CD4-positive, alpha-beta T cell (primary cell): ENCODE measurements around the gene PHF12. TPM values are rescaled to one million over a fixed set of nuclear protein-coding genes. Genes with fewer than 3 reads are reported as not detected.

ENCODE experiments used
- ATAC-seq: fragments of 200-7000 bp; cut with Tn5 transposase; one replicate; pipeline ENCODE4 v1.10.0; 2022; ENCODE audit warnings: mild to moderate bottlenecking; ENCODE audit not compliant: poor library complexity
- CTCF ChIA-PET: fragments of 350-600 bp; sonication (Branson Sonifier 250); formaldehyde crosslinking; loops from one replicate; lab custom pipeline; 2021; ENCODE audit warnings: antibody characterized with exemption, inconsistent platforms; lab: Charles Lee
- POLR2A ChIA-PET: fragments of 350-600 bp; sonication (Branson Sonifier 250); formaldehyde crosslinking; loops from one replicate; lab custom pipeline; 2021; ENCODE audit warnings: antibody characterized with exemption, inconsistent platforms; lab: Charles Lee
- DNase-seq, 14 experiments: peaks; one replicate each; pipeline ENCODE4 v3.0.0-alpha.2; 2013 to 2020; ENCODE audit warnings: mixed read lengths in 2 of 14
- H3K27ac ChIP-seq, 2 donors: one replicate each; pipeline versions ENCODE4 v1.5.1 to v1.7.0; 2013; ENCODE audit warnings: low read length in 2 of 2, low read depth in 1 of 2, mild to moderate bottlenecking in 1 of 2
- H3K27me3 ChIP-seq, 2 experiments: 1 replicate in 1 of 2; 2 replicates in 1 of 2; pipeline versions ENCODE4 v1.6.1 to v1.7.0; 2013; ENCODE audit warnings: low read length in 2 of 2, control low read depth in 1 of 2, mild to moderate bottlenecking in 1 of 2, moderate library complexity in 1 of 2; ENCODE audit not compliant: insufficient read depth in 2 of 2, control insufficient read depth in 1 of 2
- H3K36me3 ChIP-seq: one replicate; pipeline ENCODE4 v1.6.1; 2013; ENCODE audit warnings: low read length, control low read depth; ENCODE audit not compliant: insufficient read depth
- H3K4me1 ChIP-seq: one replicate; pipeline ENCODE4 v1.6.1; 2013; ENCODE audit warnings: low read length, control low read depth; ENCODE audit not compliant: insufficient read depth
- H3K4me3 ChIP-seq: one replicate; pipeline ENCODE4 v1.5.1; 2013; ENCODE audit warnings: mild to moderate bottlenecking, low read length, moderate library complexity
- H3K9me3 ChIP-seq, 2 experiments: 1 replicate in 1 of 2; 2 replicates in 1 of 2; pipeline versions ENCODE4 v1.6.1 to v1.7.0; 2013; ENCODE audit warnings: low read length in 2 of 2, mild to moderate bottlenecking in 2 of 2, control low read depth in 1 of 2, moderate library complexity in 1 of 2; ENCODE audit not compliant: control insufficient read depth in 1 of 2, insufficient read depth in 1 of 2
- H3K27ac Mint-ChIP-seq: one replicate; pipeline ENCODE4 v1.8.0; 2020; ENCODE audit warnings: mixed read lengths
- H3K27me3 Mint-ChIP-seq: one replicate; pipeline ENCODE4 v1.8.0; 2021; ENCODE audit warnings: mixed read lengths
- H3K36me3 Mint-ChIP-seq: one replicate; pipeline ENCODE4 v1.8.0; 2021; ENCODE audit warnings: low read depth, mixed read lengths
- H3K4me1 Mint-ChIP-seq: one replicate; pipeline ENCODE4 v1.8.0; 2021; ENCODE audit warnings: low read depth, mixed read lengths
- H3K4me3 Mint-ChIP-seq: one replicate; pipeline ENCODE4 v1.8.0; 2020; ENCODE audit warnings: mild to moderate bottlenecking, mixed read lengths
- H3K9me3 Mint-ChIP-seq: one replicate; pipeline ENCODE4 v1.8.0; 2020; ENCODE audit warnings: mixed read lengths
- intact Hi-C, 2 experiments: fragments of 100-400 bp; cut with DNase I in 1 of 2; cut with micrococcal nuclease in 1 of 2; formaldehyde crosslinking; loops; one replicate each; pipeline versions ENCODE4 v1.15.1 to v1.9.0; 2023 to 2025; cut with DNase I, micrococcal nuclease
- total RNA-seq, 174 experiments: library from RNA in 2 of 174; stranded (reverse) in 2 of 174; gene quantifications; one replicate each; pipeline ENCODE4 v1.2.3 and lab custom pipeline; 2021 to 2026
- TF ChIP-seq, protein P1 (sequence below): fragments of 200-600 bp; IDR thresholded peaks from one replicate; pipeline ENCODE4 v1.8.0; 2022; ENCODE audit warnings: antibody characterized with exemption, mild to moderate bottlenecking

Gene PHF12
- total RNA-seq, 2 experiments from 2014 or later: 232 to 247 TPM

DNA sequence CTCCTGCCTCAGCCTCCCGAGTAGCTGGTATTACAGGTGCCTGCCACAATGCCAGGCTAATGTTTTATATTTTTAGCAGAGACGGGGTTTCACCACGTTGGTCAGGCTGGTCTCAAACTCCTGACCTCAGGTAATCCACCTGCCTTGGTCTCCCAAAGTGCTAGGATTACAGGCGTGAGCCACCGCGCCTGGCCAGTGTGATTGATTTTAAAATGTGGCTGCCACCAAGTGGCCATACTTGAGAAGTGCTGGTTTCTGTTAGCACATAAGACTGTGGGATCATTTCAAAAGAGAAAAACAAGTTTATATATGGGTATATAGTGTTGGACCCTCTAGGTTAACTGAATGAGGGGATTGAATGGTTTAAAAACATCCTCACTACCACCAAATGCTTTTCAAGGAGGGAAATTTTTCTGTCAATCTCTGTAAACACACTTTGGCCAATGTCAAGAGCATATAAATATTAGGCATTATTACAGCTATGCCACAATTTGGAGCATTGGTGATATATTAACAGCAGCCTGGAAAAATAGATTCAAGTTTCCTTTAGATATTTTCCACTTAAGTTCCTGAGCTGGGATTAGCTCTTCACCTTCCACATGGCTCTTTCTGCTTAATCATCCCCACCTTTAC is 34.9 kb downstream of the PHF12 start:
- H3K27me3 Mint-ChIP-seq: no peaks in the 10 kb centered on the region
- ATAC-seq (peak; percentile 86), DNase-seq (peak in 12 of 14 experiments; percentile 22 to 72 (median 38))
- H3K4me1 Mint-ChIP-seq: peaks cover 8% of the 10 kb centered on the region
- peaks cover 95% of the 10 kb centered on the region for H3K36me3 Mint-ChIP-seq
- no peaks in the 10 kb centered on the region for H3K4me1 ChIP-seq
- CTCF ChIA-PET: interaction anchor here (0.8 to 2.3 kb wide), 12 partner anchors 10 to 190 kb away, joined by 3 to 13 read pairs (median 4); partner anchors contain the start of genes DHRS13 and TLCD1
- POLR2A ChIA-PET: interaction anchor here (1.0 to 1.5 kb wide), 4 partner anchors 9 to 33 kb away, joined by 3 to 4 read pairs (median 4); partner anchors contain the start of gene FLOT2
- intact Hi-C loops: loop anchor here (1.0 to 5.0 kb wide), 5 partner anchors 13 to 190 kb away; partner anchors contain the start of genes DHRS13 (in 1 of the 2), PHF12 (in 1 of the 2) and TLCD1 (in 1 of the 2)
- no peak overlapping the region for H3K27ac ChIP-seq
- H3K9me3 ChIP-seq: no peaks in the 10 kb centered on the region
- H3K4me3 Mint-ChIP-seq: no peak overlapping the region
- H3K4me3 ChIP-seq: no peak overlapping the region
- no peaks in the 10 kb centered on the region for H3K9me3 Mint-ChIP-seq
- peak overlapping the region; percentile 34 for H3K27ac Mint-ChIP-seq
- TF ChIP-seq, protein P1, sequence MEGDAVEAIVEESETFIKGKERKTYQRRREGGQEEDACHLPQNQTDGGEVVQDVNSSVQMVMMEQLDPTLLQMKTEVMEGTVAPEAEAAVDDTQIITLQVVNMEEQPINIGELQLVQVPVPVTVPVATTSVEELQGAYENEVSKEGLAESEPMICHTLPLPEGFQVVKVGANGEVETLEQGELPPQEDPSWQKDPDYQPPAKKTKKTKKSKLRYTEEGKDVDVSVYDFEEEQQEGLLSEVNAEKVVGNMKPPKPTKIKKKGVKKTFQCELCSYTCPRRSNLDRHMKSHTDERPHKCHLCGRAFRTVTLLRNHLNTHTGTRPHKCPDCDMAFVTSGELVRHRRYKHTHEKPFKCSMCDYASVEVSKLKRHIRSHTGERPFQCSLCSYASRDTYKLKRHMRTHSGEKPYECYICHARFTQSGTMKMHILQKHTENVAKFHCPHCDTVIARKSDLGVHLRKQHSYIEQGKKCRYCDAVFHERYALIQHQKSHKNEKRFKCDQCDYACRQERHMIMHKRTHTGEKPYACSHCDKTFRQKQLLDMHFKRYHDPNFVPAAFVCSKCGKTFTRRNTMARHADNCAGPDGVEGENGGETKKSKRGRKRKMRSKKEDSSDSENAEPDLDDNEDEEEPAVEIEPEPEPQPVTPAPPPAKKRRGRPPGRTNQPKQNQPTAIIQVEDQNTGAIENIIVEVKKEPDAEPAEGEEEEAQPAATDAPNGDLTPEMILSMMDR: peak; percentile 85
- peaks cover 94% of the 10 kb centered on the region for H3K36me3 ChIP-seq
- H3K27me3 ChIP-seq: no peaks in the 10 kb centered on the region

DNA sequence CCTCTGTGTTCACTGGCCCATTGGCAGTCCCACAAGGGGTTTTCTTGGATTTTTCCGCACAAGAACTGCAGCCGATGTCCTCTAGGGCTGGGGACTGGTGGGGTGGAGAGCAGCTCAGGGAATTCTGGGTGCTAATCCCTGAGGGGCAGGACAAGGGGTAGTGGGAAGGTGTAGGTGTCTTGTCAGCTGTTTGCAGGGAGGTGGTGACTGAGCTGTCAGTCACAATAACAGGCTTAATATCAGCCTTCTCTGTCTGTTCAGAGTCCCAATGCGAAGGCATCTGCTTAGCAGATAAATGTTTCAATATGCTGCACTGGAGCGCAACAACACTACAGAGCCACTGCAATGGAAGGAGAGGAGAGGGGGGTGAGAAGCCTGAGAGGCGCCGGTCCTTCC is 38.4 kb downstream of the PHF12 start:
- H3K4me1 Mint-ChIP-seq: peaks cover 6% of the 10 kb centered on the region
- H3K27ac Mint-ChIP-seq: peak overlapping the region; percentile 49
- H3K27ac ChIP-seq: no peak overlapping the region
- H3K9me3 ChIP-seq: no peaks in the 10 kb centered on the region
- peaks cover 97% of the 10 kb centered on the region for H3K36me3 Mint-ChIP-seq
- intact Hi-C loops: no loop called here
- TF ChIP-seq, protein P1: no peak
- DNase-seq (no peak), ATAC-seq (no peak)
- H3K4me1 ChIP-seq: no peaks in the 10 kb centered on the region
- no peak overlapping the region for H3K4me3 ChIP-seq
- ChIA-PET CTCF (interaction anchor here (0.6 to 1.6 kb wide), 4 partner anchors 10 to 175 kb away, joined by 3 to 4 read pairs (median 3); no protein-coding TSS in a partner anchor), POLR2A (no interaction called here)
- H3K4me3 Mint-ChIP-seq: no peak overlapping the region
- no peaks in the 10 kb centered on the region for H3K27me3 Mint-ChIP-seq
- no peaks in the 10 kb centered on the region for H3K9me3 Mint-ChIP-seq
- H3K36me3 ChIP-seq: peaks cover 98% of the 10 kb centered on the region
- no peaks in the 10 kb centered on the region for H3K27me3 ChIP-seq

DNA sequence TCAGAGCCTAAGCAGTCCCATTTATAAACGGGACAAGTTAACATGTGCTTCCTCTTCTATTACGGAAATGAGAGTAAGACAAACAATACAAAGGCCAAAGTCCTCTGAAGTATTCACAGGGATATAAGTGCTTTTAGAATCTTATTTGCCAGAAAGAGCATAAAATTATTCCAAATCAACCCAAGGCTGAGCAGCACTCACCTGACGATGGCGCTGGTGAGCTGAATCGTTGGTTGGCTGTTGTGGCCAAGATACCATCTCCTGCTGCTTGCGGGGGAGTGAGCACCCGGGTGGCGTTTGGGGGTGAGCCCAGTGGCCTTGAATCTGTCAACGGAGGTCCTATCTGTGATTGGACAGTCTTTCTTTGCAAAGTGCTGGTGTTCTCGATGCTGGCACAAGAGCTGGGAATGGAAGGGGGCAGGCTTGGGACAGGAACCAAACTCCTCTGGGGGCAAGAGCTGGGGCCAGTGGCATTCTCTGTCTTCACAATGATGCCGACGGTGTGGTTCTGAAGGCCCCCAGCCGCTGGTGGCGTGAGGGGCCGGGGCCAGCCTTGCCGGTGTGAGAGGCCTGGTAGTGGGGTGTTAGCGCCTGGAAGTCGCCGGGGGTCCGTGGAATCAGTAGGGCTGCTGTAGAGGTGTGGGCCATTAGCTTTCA is 38.9 kb downstream of the PHF12 start:
- POLR2A ChIA-PET: no interaction called here
- H3K4me3 ChIP-seq: no peak overlapping the region
- no peaks in the 10 kb centered on the region for H3K4me1 ChIP-seq
- Mint-ChIP-seq H3K4me1 (peaks cover 6% of the 10 kb centered on the region), H3K36me3 (peaks cover 97% of the 10 kb centered on the region), H3K27me3 (no peaks in the 10 kb centered on the region), H3K4me3 (no peak overlapping the region), H3K27ac (peak overlapping the region; percentile 49), H3K9me3 (no peaks in the 10 kb centered on the region)
- H3K27me3 ChIP-seq: no peaks in the 10 kb centered on the region
- H3K36me3 ChIP-seq: peaks cover 98% of the 10 kb centered on the region
- CTCF ChIA-PET: interaction anchor here (0.6 to 1.6 kb wide), 4 partner anchors 9 to 176 kb away, joined by 3 to 4 read pairs (median 3); no protein-coding TSS in a partner anchor
- peak in 3 of 14 experiments; percentile 36 to 49 (median 43) for DNase-seq
- ATAC-seq: no peak
- TF ChIP-seq, protein P1: no peak
- H3K27ac ChIP-seq: no peak overlapping the region
- intact Hi-C loops: no loop called here
- no peaks in the 10 kb centered on the region for H3K9me3 ChIP-seq
